GM12865 (cell line): ENCODE measurements around the gene HAGH.

Experiments
- DNase-seq: peaks from one replicate; pipeline ENCODE4 v3.0.0; 2010; ENCODE audit warnings: low read depth
- H3K4me3 ChIP-seq: 2 replicates; pipeline ENCODE4 v1.5.1; 2011; ENCODE audit warnings: mild to moderate bottlenecking, low read depth, low read length, control low read depth
- TF ChIP-seq, protein P1 (sequence below): IDR thresholded peaks from 2 replicates; pipeline ENCODE4 v1.5.1; 2011; ENCODE audit warnings: low read length, control low read depth, low read depth, inconsistent platforms; ENCODE audit not compliant: insufficient read depth; ENCODE audit errors: missing control alignments

The HAGH gene

DNA sequence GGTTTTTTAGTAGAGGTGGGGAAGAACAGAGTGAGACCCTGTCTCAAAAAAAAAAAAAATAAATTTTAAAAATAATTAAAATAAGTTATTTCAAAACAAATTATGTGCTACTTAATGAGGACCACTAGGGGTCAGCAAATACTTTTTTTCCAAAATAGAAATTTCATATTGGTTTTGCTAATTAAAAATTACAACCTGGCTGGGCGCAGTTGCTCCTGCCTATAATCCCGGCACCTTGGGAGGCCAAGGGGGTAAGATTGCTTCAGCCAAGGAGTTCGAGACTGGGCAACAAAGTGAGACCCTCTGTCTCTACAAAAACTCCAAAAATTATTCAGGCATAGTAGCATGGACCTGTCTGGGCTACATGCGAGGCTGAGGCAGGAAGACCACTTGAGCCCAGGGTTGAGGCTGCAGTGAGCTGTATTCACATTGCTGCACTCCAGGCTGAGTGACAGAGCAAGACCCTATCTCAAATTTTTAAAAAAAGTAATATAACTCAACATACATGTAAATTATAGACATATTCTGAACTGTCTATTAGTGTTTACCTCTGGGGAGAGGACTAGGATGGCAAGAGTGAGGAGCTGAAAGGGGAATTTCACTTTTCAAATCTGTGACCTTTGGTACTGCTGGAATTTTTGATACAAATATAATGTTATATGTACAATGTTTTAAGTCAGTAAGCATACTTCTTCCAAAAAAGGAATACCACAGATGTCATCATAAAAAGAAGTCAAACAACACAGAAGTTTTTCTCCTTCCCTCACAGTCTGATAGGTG, 37.2 kb upstream of the HAGH start:
- DNase-seq: peak; percentile 42
- TF ChIP-seq, protein P1, sequence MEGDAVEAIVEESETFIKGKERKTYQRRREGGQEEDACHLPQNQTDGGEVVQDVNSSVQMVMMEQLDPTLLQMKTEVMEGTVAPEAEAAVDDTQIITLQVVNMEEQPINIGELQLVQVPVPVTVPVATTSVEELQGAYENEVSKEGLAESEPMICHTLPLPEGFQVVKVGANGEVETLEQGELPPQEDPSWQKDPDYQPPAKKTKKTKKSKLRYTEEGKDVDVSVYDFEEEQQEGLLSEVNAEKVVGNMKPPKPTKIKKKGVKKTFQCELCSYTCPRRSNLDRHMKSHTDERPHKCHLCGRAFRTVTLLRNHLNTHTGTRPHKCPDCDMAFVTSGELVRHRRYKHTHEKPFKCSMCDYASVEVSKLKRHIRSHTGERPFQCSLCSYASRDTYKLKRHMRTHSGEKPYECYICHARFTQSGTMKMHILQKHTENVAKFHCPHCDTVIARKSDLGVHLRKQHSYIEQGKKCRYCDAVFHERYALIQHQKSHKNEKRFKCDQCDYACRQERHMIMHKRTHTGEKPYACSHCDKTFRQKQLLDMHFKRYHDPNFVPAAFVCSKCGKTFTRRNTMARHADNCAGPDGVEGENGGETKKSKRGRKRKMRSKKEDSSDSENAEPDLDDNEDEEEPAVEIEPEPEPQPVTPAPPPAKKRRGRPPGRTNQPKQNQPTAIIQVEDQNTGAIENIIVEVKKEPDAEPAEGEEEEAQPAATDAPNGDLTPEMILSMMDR: peak; percentile 45
- no peak overlapping the region for H3K4me3 ChIP-seq

GRCh38 chr16:1862394-1862793, 35.8 kb upstream of the HAGH start:
- TF ChIP-seq, protein P1: no peak
- DNase-seq: no peak
- no peak overlapping the region for H3K4me3 ChIP-seq

GRCh38 chr16:1861730-1862129, 35.1 kb upstream of the HAGH start:
- DNase-seq: no peak
- no peak overlapping the region for H3K4me3 ChIP-seq
- TF ChIP-seq, protein P1: no peak

DNA sequence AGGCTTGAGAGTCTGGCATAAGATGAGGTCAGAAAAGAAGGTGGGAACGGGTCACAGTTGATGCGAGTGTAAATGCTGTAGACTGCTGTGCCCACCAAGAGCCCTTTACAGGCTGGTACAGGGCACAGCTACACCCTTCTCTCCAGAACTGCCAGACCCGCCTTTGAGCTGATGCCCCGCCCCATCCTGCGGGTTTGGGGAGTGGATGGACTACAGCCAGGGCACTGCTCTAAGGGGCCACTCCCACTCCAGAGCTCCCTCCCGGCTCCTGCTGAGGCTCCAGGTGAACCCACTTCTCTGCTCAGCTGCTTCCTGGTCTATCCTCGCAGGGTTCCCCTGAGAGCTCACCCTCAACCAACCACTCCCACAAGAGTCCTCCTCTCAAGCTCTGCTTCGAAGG, 33.0 kb upstream of the HAGH start:
- TF ChIP-seq, protein P1: no peak
- DNase-seq: no peak
- H3K4me3 ChIP-seq: no peak overlapping the region

- H3K4me3 ChIP-seq: no peak overlapping the region
- TF ChIP-seq, protein P1: no peak
- DNase-seq: no peak
Measured at GRCh38 chr16:1858189-1858865, 31.7 kb upstream of the HAGH start.

- no peak for DNase-seq
- TF ChIP-seq, protein P1: no peak
- no peak overlapping the region for H3K4me3 ChIP-seq
Measured at GRCh38 chr16:1857433-1858097, 30.9 kb upstream of the HAGH start.
